Subcutaneous abdominal adipose tissue (tissue), 5 donors: Measurements from ENCODE around the gene PRMT2.
"Not testable (repeated sequence)": the region's sequence is repeated elsewhere in the genome, so short reads cannot be mapped to it uniquely, and the experiment has no call there.

Experiments used
- H3K27ac ChIP-seq: one replicate; pipeline ENCODE4 v1.7.0; 2013; ENCODE audit warnings: low read depth, mild to moderate bottlenecking, inconsistent platforms, low read length, moderate library complexity
- H3K27me3 ChIP-seq, 5 donors: one replicate each; pipeline ENCODE4 v1.7.0; 2013; ENCODE audit warnings: low read length in 5 of 5, inconsistent platforms in 1 of 5; ENCODE audit not compliant: control insufficient read depth in 5 of 5, insufficient read depth in 4 of 5
- H3K36me3 ChIP-seq, 5 donors: one replicate each; pipeline ENCODE4 v1.7.0; 2013; ENCODE audit warnings: low read length in 5 of 5; ENCODE audit not compliant: control insufficient read depth in 5 of 5, insufficient read depth in 5 of 5
- H3K4me1 ChIP-seq, 5 donors: one replicate each; pipeline ENCODE4 v1.7.0; 2013; ENCODE audit warnings: low read length in 5 of 5, mild to moderate bottlenecking in 3 of 5, moderate library complexity in 1 of 5; ENCODE audit not compliant: control insufficient read depth in 5 of 5, insufficient read depth in 5 of 5
- H3K4me3 ChIP-seq, 5 donors: one replicate each; pipeline ENCODE4 v1.7.0; 2013; ENCODE audit warnings: low read length in 5 of 5, low read depth in 1 of 5
- H3K9ac ChIP-seq, 5 donors: one replicate each; pipeline ENCODE4 v1.7.0; 2013; ENCODE audit warnings: low read length in 5 of 5, mild to moderate bottlenecking in 4 of 5, moderate library complexity in 3 of 5
- H3K9me3 ChIP-seq, 5 donors: one replicate each; pipeline ENCODE4 v1.7.0; 2013; ENCODE audit warnings: low read length in 5 of 5; ENCODE audit not compliant: control insufficient read depth in 5 of 5
- donor health status: healthy.
- donor health status: healthy.
- donor health status: healthy.
- donor health status: healthy.
- donor health status: healthy.

PRMT2 gene

GRCh38 chr21:46626536-46626935, 8.9 kb upstream of the PRMT2 start:
- H3K4me1 ChIP-seq, result peaks cover 0 to 3% (median 1%) of the 10 kb centered on the region in 5 donors
- H3K27ac ChIP-seq, result no peak overlapping the region
- no peaks in the 10 kb centered on the region for H3K36me3 ChIP-seq
- H3K4me3 ChIP-seq, result peak overlapping the region in 1 of 5 donors; percentile 12
- H3K27me3 ChIP-seq, result peaks cover 0 to 7% (median 6%) of the 10 kb centered on the region in 5 donors
- H3K9ac ChIP-seq, result no peak overlapping the region
- H3K9me3 ChIP-seq, result peaks cover 10 to 24% (median 18%) of the 10 kb centered on the region in 5 donors

DNA sequence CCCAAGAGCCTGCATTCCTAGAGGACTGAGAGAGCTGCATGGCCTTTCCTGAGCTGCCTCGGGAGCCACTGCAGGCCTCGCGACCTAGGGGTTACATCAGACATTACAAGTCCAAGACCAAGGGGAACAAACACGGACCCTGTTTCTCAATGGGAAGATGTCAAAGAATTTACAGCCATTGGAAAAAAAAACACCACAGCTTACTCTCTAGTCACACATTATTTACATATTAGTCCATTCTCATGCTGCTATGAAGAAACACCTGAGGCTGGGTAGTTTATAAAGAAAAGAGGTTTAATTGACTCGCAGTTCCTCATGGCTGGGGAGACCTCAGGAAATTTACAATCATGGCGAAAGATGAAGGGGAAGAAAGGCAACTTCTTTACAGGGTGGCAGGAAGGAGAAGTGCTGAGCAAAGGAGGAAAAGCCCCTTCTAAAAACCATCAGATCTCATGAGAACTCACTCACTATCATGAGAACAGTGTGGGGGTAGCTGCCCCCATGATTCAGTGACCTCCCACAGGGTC, 8.4 kb upstream of the PRMT2 start:
- peak overlapping the region in 1 of 5 donors; percentile 12 for H3K4me3 ChIP-seq
- peaks cover 0 to 7% (median 6%) of the 10 kb centered on the region in 5 donors for H3K27me3 ChIP-seq
- H3K36me3 ChIP-seq, result no peaks in the 10 kb centered on the region
- H3K4me1 ChIP-seq, result no peaks in the 10 kb centered on the region
- no peak overlapping the region for H3K27ac ChIP-seq
- peaks cover 10 to 24% (median 18%) of the 10 kb centered on the region in 5 donors for H3K9me3 ChIP-seq
- H3K9ac ChIP-seq, result no peak overlapping the region

DNA sequence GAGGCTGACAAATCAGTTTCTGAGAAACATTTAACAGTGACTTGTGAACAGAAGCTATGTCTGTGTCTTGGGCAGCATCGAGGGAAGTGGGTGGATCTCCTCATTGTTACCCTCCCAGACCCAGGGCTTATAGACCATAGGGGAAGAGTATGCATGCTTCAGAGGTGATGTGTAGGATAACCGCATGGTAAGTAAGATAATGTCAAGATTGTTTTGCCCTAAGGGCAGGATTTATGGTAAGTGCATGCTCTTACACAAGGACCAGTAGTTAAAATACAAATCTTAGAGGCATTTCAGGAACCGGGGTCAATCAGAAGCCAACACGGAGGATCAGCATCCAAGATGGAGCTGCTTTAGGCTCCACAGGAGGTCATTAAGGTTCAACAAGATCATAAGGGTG, 7.7 kb upstream of the PRMT2 start:
- H3K27ac ChIP-seq, result no peak overlapping the region
- no peak overlapping the region for H3K4me3 ChIP-seq
- peaks cover 0 to 7% (median 6%) of the 10 kb centered on the region in 5 donors for H3K27me3 ChIP-seq
- H3K4me1 ChIP-seq, result no peaks in the 10 kb centered on the region
- H3K36me3 ChIP-seq, result no peaks in the 10 kb centered on the region
- no peak overlapping the region for H3K9ac ChIP-seq
- peaks cover 10 to 24% (median 18%) of the 10 kb centered on the region in 5 donors for H3K9me3 ChIP-seq

DNA sequence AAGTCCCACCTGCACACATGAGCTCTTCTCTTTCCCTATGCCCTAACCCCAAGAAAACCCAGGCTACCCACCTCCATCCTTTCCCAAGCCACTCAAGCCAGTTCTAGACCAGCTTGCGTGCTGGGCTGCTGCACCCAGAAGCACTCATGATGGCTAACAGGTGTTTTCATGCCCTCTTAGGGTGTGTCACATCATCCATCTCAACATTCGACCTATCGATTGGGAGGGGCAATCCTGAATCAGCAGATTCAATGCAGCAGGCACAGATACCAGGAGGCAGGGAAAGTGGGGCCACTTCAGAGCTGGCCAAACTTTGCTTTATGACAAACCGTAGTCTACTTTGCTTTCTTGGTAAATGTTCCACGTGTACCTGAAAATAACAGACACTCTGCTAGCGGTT, 6.6 kb upstream of the PRMT2 start:
- Histone ChIP-seq H3K4me1 (no peaks in the 10 kb centered on the region), H3K9ac (no peak overlapping the region), H3K27ac (no peak overlapping the region), H3K36me3 (no peaks in the 10 kb centered on the region), H3K9me3 (peaks cover 10 to 24% (median 18%) of the 10 kb centered on the region in 5 donors), H3K4me3 (no peak overlapping the region), H3K27me3 (peaks cover 0 to 7% (median 6%) of the 10 kb centered on the region in 5 donors)

DNA sequence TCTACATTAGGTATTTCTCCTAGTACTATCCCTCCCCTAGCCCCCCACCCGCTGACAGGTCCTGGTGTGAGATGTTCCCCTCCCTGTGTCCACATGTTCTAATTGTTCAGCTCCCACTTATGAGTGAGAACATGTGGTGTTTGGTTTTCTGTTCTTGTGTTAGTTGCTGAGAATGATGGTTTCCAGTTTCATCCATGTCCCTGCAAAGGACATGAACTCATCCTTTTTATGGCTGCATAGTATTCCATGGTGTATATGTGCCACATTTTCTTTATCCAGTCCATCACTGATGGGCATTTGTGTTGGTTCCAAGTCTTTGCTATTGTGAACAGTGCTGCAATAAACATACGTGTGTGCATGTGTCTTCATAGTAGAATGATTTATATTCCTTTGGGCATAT, 4.6 kb upstream of the PRMT2 start:
- not testable (repeated sequence) for H3K9ac ChIP-seq, H3K36me3 ChIP-seq, H3K27ac ChIP-seq, H3K27me3 ChIP-seq, H3K4me3 ChIP-seq
- H3K9me3 ChIP-seq, result peaks cover 5 to 15% (median 8%) of the 10 kb centered on the region in 5 donors
- H3K4me1 ChIP-seq, result peaks cover 0 to 10% (median 7%) of the 10 kb centered on the region in 5 donors

- Histone ChIP-seq H3K9me3 (no peaks in the 10 kb centered on the region), H3K4me3 (no peak overlapping the region), H3K36me3 (peaks cover 0 to 4% (median 4%) of the 10 kb centered on the region in 5 donors), H3K9ac (no peak overlapping the region), H3K27me3 (peaks cover 0 to 6% (median 3%) of the 10 kb centered on the region in 5 donors), H3K4me1 (peaks cover 4 to 35% (median 33%) of the 10 kb centered on the region in 5 donors), H3K27ac (no peak overlapping the region)
These were observed 1.9 kb upstream of the PRMT2 start for GRCh38 chr21:46633566-46633965.

GRCh38 chr21:46634427-46634826, 1.0 kb upstream of the PRMT2 start:
- H3K4me3 ChIP-seq, result peak overlapping the region; percentile 65 to 100 (median 99)
- no peaks in the 10 kb centered on the region for H3K9me3 ChIP-seq
- peaks cover 0 to 4% (median 4%) of the 10 kb centered on the region in 5 donors for H3K36me3 ChIP-seq
- peak overlapping the region; percentile 97 for H3K27ac ChIP-seq
- H3K9ac ChIP-seq, result peak overlapping the region in 4 of 5 donors; percentile 72 to 99 (median 96)
- H3K27me3 ChIP-seq, result no peaks in the 10 kb centered on the region
- peaks cover 4 to 42% (median 35%) of the 10 kb centered on the region in 5 donors for H3K4me1 ChIP-seq

DNA sequence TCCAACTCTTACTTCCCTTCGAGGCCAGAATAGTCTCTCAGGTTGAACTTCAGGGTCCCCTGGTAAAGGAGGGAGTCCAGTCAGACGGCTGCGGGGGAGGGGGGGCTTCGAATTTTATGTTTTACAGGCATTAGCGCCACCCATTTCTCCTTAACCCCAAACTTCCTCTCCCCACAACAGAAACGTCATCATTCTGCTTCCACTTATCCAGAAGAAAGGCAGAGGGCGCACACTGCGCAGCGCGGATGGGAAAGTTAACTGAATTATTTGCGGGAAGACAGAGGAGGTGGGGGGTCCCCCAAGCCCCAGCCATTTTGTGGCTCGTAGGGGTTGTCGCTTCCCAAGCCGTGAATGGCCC, 529 bp upstream of the PRMT2 start:
- peaks cover 4 to 42% (median 35%) of the 10 kb centered on the region in 5 donors for H3K4me1 ChIP-seq
- H3K4me3 ChIP-seq, result peak overlapping the region; percentile 65 to 100 (median 99)
- no peaks in the 10 kb centered on the region for H3K27me3 ChIP-seq
- H3K9ac ChIP-seq, result peak overlapping the region in 4 of 5 donors; percentile 72 to 99 (median 96)
- peaks cover 0 to 4% (median 4%) of the 10 kb centered on the region in 5 donors for H3K36me3 ChIP-seq
- H3K27ac ChIP-seq, result peak overlapping the region; percentile 97
- no peaks in the 10 kb centered on the region for H3K9me3 ChIP-seq

- Histone ChIP-seq H3K4me1 (peaks cover 4 to 42% (median 35%) of the 10 kb centered on the region in 5 donors), H3K9me3 (no peaks in the 10 kb centered on the region)
These were observed 673 bp downstream of the PRMT2 start for GRCh38 chr21:46636181-46636512.

GRCh38 chr21:46636550-46637285, 1.2 kb downstream of the PRMT2 start:
- Histone ChIP-seq H3K9me3 (no peaks in the 10 kb centered on the region), H3K36me3 (peaks cover 0 to 15% (median 12%) of the 10 kb centered on the region in 5 donors), H3K4me1 (peaks cover 4 to 42% (median 35%) of the 10 kb centered on the region in 5 donors), H3K27me3 (no peaks in the 10 kb centered on the region), H3K27ac (peak overlapping the region; percentile 21), H3K9ac (peak overlapping the region in 4 of 5 donors; percentile 72 to 99 (median 96)), H3K4me3 (peak overlapping the region in 4 of 5 donors; percentile 87 to 100 (median 99))

More at GRCh38 chr21:46636181-46636512, 673 bp downstream of the PRMT2 start:
- Histone ChIP-seq H3K9ac (peak overlapping the region in 4 of 5 donors; percentile 72 to 99 (median 96)), H3K27ac (peak overlapping the region; percentile 97), H3K4me3 (peak overlapping the region in 4 of 5 donors; percentile 87 to 100 (median 99)), H3K36me3 (peaks cover 0 to 10% (median 6%) of the 10 kb centered on the region in 5 donors), H3K27me3 (no peaks in the 10 kb centered on the region)
